ENCODE data around the gene CR1L. TPM values are rescaled to one million over a fixed set of nuclear protein-coding genes. Genes with fewer than 3 reads are reported as not detected.

CR1L gene
- total and polyA plus RNA-seq, 2 of the 8 experiments (the other 6 are each of a cell fraction or from before 2014, with no cell fraction given) = 0.39 TPM; not detected in 1

DNA sequence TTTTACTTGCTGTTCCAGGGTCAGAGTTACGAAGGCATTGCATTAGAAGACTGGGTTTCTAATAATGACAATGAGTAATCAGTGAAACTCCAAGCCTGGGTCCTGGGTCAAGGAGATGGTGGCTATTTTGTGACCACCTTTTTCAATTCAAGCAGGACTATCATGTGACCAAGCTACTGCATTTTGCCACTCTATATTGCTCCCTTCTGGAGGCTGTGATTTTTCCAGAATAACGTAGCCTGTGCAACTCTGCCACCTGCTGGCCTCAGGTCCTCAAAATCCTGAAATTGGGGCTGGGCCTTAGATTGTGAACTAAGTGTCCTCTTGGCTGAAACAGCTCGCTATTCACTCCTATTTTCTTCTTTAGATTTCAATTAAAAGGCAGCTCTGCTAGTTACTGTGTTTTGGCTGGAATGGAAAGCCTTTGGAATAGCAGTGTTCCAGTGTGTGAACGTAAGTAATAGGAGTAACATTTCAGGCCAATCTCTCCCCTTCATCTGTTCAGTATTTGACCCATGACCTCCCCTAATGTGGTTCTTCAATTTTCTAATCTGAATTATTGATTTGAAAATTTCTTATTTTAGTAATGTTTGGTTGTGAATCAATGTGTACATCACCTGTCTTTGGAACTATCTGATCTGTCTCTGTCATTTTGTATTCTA is 54.0 kb downstream of the CR1L start (continued):
- TF ChIP-seq TAF1 (IDR thresholded peaks at IDR 0.05; ENCODE audit: low read depth, low read length) (0 out of 2 replicates have a peak, but pooled peaks have one; percentile 37), ATF2 (IDR thresholded peaks at IDR 0.05; ENCODE audit: low read length) (no peak), YY1 (IDR thresholded peaks at IDR 0.05; ENCODE audit: low read depth, low read length) (peak; percentile 88), JUND (IDR thresholded peaks at IDR 0.05; ENCODE audit: low read length) (no peak)
